GM19468 (cell line): ENCODE measurements around the gene ATP6V1C2.
A peak's percentile ranks its signal among the peaks of the same experiment; 100 is the strongest.
"Not testable (repeated sequence)": the region's sequence is repeated elsewhere in the genome, so short reads cannot be mapped to it uniquely, and the experiment has no call there.

Experiments used
- ATAC-seq: cut with Tn5 transposase; IDR thresholded peaks from one replicate; pipeline ENCODE4 v1.9.1; 2021; ENCODE audit warnings: mild to moderate bottlenecking, moderate library complexity, moderate number of reproducible peaks; ENCODE audit not compliant: unreplicated experiment; ENCODE audit errors: extremely low read depth

ATP6V1C2 gene

GRCh38 chr2:10783421-10783820 lies 62.0 kb downstream of the ATP6V1C2 start:
- ATAC-seq, result no peak

GRCh38 chr2:10784719-10785118 lies 63.3 kb downstream of the ATP6V1C2 start:
- ATAC-seq, result no peak

GRCh38 chr2:10785260-10785659 lies 63.8 kb downstream of the ATP6V1C2 start:
- ATAC-seq, result no peak

- no peak for ATAC-seq
Measured at GRCh38 chr2:10786240-10786982, 65.0 kb downstream of the ATP6V1C2 start.

GRCh38 chr2:10787176-10787968 lies 65.9 kb downstream of the ATP6V1C2 start:
- no peak for ATAC-seq

GRCh38 chr2:10788855-10789254 lies 67.4 kb downstream of the ATP6V1C2 start:
- ATAC-seq, result no peak

- ATAC-seq, result peak; percentile 44
Measured at GRCh38 chr2:10790228-10790973, 69.0 kb downstream of the ATP6V1C2 start.

- ATAC-seq, result no peak
Measured at GRCh38 chr2:10792001-10792634, 70.7 kb downstream of the ATP6V1C2 start.

GRCh38 chr2:10792660-10793400 lies 71.4 kb downstream of the ATP6V1C2 start:
- no peak for ATAC-seq

- ATAC-seq, result no peak
Measured at GRCh38 chr2:10793816-10794215, 72.4 kb downstream of the ATP6V1C2 start.

GRCh38 chr2:10794876-10795275 lies 73.4 kb downstream of the ATP6V1C2 start:
- no peak for ATAC-seq

GRCh38 chr2:10795508-10796046 lies 74.1 kb downstream of the ATP6V1C2 start:
- no peak for ATAC-seq

- ATAC-seq, result no peak
Measured at GRCh38 chr2:10796703-10797102, 75.3 kb downstream of the ATP6V1C2 start.

GRCh38 chr2:10798783-10799182 lies 77.4 kb downstream of the ATP6V1C2 start:
- no peak for ATAC-seq

GRCh38 chr2:10800163-10800562 lies 78.7 kb downstream of the ATP6V1C2 start:
- ATAC-seq, result no peak

GRCh38 chr2:10802657-10803056 lies 81.2 kb downstream of the ATP6V1C2 start:
- ATAC-seq, result no peak

- ATAC-seq, result not testable (repeated sequence)
Measured at GRCh38 chr2:10805990-10806389, 84.6 kb downstream of the ATP6V1C2 start.

GRCh38 chr2:10806543-10806942 lies 85.1 kb downstream of the ATP6V1C2 start:
- ATAC-seq, result no peak
